ENCODE results near the gene DUSP22. TPM values are rescaled to one million over a fixed set of nuclear protein-coding genes. Genes with fewer than 3 reads are reported as not detected.

Gene DUSP22
- total and polyA plus RNA-seq, 9 of the 15 experiments (the other 6 are each of a cell fraction or from before 2014, with no cell fraction given) = 9.3 to 19.4 (median 11.8) TPM

DNA sequence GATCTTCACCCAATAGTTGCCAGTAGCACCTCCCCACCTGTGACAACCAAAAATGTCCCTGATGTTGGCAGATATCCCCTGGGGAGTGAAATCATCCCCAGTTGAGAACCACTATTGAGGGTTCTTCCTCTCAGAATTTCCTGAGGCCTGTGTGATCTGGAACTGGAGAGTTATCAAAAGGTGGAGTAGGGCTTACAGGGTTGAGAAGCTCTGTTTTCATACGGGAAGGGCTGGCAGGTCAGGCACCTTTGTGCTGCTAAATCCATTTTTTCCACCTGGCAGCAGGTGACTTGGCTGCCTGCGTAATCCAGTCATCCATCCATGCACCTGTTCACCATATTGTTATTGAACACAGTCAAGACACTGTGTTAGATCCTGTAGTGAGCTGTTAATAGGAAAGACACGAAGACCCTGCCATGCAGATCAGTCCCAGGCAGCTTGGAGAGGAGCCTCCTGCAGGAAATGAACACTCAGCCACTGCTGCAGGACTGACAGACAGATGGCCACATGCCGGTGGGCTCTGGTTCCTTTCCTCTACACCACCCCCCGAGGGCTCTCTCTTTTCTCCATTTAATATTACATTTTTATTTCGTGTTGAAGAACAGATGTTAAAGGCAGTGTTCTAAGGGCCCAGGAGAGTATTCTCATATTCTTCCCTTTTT is 5.4 kb downstream of the DUSP22 start:
- BruUV-seq (replicated peaks) = no TSS peak
- in situ Hi-C loops (cut with MboI) = no loop called here
- WGBS (ENCODE audit: insufficient coverage, low coverage, missing lambda C conversion rate) = 6% methylated on average over 6 of the region's 6 CpGs
- H3K36me3 ChIP-seq (ENCODE audit: control insufficient read depth, insufficient read depth, low read length) = no peaks in the 10 kb centered on the region
- FAIRE-seq (no peak), DNase-seq (ENCODE audit: extremely low read depth in 1 of 4, low spot score in 3 of 4) (no peak), ATAC-seq (no peak)
- CTCF ChIA-PET (ENCODE audit: low intra/inter-chr PET ratio) = no interaction called here
- no peaks in the 10 kb centered on the region for H3K9me1 ChIP-seq (ENCODE audit: control insufficient read depth, insufficient read depth, low read length)
- H2AFZ ChIP-seq (ENCODE audit: low read depth, low read length) = no peak overlapping the region
- peaks cover 7 to 35% of the 10 kb centered on the region in 2 experiments; a peak in 4 of 5 replicates for H3K27me3 ChIP-seq (ENCODE audit: control insufficient read depth in 2 of 2, insufficient read depth in 2 of 2, low read length in 2 of 2)
- intact Hi-C loops (cut with micrococcal nuclease) = no loop called here
- no peak overlapping the region for H3K4me2 ChIP-seq (ENCODE audit: insufficient read depth, low read length)
- H3K9ac ChIP-seq (ENCODE audit: insufficient read depth in 1 of 2, low read depth in 2 of 2, low read length in 2 of 2) = no peak overlapping the region
- peaks cover 7% of the 10 kb centered on the region in 2 experiments; a peak in 4 of 5 replicates for H3K4me1 ChIP-seq (replicated peaks in 1 of 2; ENCODE audit: control insufficient read depth in 2 of 2, insufficient read depth in 2 of 2, low read length in 2 of 2)
- H3K27ac ChIP-seq (ENCODE audit: extremely low read depth, low read depth, low read length) = no peak overlapping the region
- peaks cover 3% of the 10 kb centered on the region; the same call in 1 of the 3 replicates for H3K79me2 ChIP-seq (ENCODE audit: control insufficient read depth, insufficient read depth, low read length)
- H4K20me1 ChIP-seq (replicated peaks; ENCODE audit: control insufficient read depth, insufficient read depth, low read length) = peaks cover 24% of the 10 kb centered on the region; the same call in 1 of the 2 replicates
- H3K9me3 ChIP-seq (replicated peaks; ENCODE audit: control insufficient read depth, insufficient read depth, low read depth, low read length) = no peaks in the 10 kb centered on the region
- POLR2A ChIA-PET = interaction anchor here (0.5 to 1.8 kb wide), 3 partner anchors 10 to 593 kb away, joined by 3 to 4 read pairs (median 3); no protein-coding TSS in a partner anchor
- H3K4me3 ChIP-seq = no peak overlapping the region
- TF ChIP-seq, protein P1, sequence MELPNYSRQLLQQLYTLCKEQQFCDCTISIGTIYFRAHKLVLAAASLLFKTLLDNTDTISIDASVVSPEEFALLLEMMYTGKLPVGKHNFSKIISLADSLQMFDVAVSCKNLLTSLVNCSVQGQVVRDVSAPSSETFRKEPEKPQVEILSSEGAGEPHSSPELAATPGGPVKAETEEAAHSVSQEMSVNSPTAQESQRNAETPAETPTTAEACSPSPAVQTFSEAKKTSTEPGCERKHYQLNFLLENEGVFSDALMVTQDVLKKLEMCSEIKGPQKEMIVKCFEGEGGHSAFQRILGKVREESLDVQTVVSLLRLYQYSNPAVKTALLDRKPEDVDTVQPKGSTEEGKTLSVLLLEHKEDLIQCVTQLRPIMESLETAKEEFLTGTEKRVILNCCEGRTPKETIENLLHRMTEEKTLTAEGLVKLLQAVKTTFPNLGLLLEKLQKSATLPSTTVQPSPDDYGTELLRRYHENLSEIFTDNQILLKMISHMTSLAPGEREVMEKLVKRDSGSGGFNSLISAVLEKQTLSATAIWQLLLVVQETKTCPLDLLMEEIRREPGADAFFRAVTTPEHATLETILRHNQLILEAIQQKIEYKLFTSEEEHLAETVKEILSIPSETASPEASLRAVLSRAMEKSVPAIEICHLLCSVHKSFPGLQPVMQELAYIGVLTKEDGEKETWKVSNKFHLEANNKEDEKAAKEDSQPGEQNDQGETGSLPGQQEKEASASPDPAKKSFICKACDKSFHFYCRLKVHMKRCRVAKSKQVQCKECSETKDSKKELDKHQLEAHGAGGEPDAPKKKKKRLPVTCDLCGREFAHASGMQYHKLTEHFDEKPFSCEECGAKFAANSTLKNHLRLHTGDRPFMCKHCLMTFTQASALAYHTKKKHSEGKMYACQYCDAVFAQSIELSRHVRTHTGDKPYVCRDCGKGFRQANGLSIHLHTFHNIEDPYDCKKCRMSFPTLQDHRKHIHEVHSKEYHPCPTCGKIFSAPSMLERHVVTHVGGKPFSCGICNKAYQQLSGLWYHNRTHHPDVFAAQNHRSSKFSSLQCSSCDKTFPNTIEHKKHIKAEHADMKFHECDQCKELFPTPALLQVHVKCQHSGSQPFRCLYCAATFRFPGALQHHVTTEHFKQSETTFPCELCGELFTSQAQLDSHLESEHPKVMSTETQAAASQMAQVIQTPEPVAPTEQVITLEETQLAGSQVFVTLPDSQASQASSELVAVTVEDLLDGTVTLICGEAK (IDR thresholded peaks at IDR 0.05) = no peak
- TF ChIP-seq, protein P1 (CRISPR knock-in tag; IDR thresholded peaks at IDR 0.05) = no peak
- no peak for TF ChIP-seq GABPB2 (CRISPR knock-in tag; conservative IDR thresholded peaks at IDR 0.05)
- TF ChIP-seq, protein P2, sequence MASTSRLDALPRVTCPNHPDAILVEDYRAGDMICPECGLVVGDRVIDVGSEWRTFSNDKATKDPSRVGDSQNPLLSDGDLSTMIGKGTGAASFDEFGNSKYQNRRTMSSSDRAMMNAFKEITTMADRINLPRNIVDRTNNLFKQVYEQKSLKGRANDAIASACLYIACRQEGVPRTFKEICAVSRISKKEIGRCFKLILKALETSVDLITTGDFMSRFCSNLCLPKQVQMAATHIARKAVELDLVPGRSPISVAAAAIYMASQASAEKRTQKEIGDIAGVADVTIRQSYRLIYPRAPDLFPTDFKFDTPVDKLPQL (IDR thresholded peaks at IDR 0.05; ENCODE audit: extremely low read depth, insufficient read length) = no peak
- no peak for TF ChIP-seq RBM15 (IDR thresholded peaks at IDR 0.05; ENCODE audit: insufficient read depth, low read length)
- TF ChIP-seq ZNF133 (CRISPR knock-in tag; IDR thresholded peaks at IDR 0.05) = no peak
- no peak for TF ChIP-seq ZNF445 (CRISPR knock-in tag; IDR thresholded peaks at IDR 0.05; ENCODE audit: low read depth)
- TF ChIP-seq, protein P3, sequence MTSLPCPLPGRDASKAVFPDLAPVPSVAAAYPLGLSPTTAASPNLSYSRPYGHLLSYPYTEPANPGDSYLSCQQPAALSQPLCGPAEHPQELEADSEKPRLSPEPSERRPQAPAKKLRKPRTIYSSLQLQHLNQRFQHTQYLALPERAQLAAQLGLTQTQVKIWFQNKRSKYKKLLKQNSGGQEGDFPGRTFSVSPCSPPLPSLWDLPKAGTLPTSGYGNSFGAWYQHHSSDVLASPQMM (CRISPR knock-in tag; IDR thresholded peaks at IDR 0.05) = no peak
- no peak for TF ChIP-seq ZNF274 (IDR thresholded peaks at IDR 0.05; ENCODE audit: borderline replicate concordance, low read depth, low read length)
- no peak for TF ChIP-seq SMARCC2 (IDR thresholded peaks at IDR 0.05; ENCODE audit: low read depth)
- no peak for TF ChIP-seq NFYB (IDR thresholded peaks at IDR 0.05; ENCODE audit: extremely low read depth, insufficient read length)
- TF ChIP-seq GABPB1 (CRISPR knock-in tag; IDR thresholded peaks at IDR 0.05) = no peak
